ENCODE results near the gene COG5.

DNA sequence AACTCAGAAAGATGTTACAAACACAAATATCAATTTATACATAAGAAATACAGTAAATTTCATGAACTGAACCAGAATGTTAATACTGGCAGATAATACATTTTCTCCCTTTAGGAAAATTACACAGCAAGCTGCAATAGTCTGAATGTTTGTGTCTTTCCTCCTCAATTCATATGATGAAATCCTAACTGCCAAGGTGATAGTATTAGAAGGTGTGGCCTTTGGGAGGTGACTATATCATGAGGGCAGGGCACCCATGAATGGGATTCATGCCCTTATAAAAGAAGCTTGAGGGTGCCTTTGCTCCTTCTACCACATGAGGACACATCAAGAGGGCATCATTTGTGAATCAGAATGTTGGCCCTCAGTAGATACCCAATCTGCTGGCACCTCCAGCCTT, 158.2 kb downstream of the COG5 start:
- TF ChIP-seq, protein P1, sequence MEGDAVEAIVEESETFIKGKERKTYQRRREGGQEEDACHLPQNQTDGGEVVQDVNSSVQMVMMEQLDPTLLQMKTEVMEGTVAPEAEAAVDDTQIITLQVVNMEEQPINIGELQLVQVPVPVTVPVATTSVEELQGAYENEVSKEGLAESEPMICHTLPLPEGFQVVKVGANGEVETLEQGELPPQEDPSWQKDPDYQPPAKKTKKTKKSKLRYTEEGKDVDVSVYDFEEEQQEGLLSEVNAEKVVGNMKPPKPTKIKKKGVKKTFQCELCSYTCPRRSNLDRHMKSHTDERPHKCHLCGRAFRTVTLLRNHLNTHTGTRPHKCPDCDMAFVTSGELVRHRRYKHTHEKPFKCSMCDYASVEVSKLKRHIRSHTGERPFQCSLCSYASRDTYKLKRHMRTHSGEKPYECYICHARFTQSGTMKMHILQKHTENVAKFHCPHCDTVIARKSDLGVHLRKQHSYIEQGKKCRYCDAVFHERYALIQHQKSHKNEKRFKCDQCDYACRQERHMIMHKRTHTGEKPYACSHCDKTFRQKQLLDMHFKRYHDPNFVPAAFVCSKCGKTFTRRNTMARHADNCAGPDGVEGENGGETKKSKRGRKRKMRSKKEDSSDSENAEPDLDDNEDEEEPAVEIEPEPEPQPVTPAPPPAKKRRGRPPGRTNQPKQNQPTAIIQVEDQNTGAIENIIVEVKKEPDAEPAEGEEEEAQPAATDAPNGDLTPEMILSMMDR (conservative IDR thresholded peaks at IDR 0.05; ENCODE audit: low read depth, low read length): no peak
- no peak for TF ChIP-seq EZH2 (IDR thresholded peaks at IDR 0.05; ENCODE audit: borderline replicate concordance, low read depth, low read length, poor library complexity, severe bottlenecking)
